Measurements from ENCODE around the gene SHFL.

SHFL gene

GRCh38 chr19:10110076-10110971 is 24.2 kb downstream of the SHFL start:
- no peak for DNase-seq

DNA sequence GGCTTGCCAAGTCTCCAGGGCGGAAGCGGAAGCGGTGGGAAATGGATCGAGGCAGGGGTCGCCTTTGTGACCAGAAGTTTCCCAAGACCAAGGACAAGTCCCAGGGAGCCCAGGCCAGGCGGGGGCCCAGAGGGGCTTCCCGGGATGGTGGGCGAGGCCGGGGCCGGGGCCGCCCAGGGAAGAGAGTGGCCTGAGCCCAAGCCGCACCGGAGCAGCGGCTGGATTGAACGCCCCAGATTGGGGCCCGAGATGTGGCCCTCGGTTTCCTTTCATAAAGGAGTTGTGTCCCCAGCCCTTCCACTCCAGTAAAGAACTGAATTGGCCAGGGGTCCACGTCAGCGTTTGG is 24.8 kb downstream of the SHFL start:
- no peak for DNase-seq

DNA sequence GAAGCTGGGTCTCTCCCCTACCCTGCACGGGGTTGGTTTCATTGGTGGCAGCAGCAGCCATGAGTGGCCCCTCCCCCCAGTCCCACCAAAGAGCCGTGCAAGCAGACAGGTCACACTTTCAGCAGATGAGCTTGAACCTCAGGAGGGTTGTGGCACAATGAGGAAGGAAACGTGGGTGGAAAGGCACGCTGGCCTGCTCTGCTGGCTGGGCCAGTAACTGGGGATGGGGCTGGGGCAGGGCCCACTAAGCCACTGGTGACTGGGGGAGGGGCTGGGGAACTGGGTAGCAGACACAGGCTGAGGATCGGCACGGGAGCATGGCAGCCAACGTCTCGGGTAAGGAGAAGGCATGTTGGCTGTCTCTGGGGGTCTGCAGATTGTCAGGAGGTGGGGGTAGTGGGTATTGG is 25.3 kb downstream of the SHFL start, which contains the start of gene P2RY11:
TSS of gene P2RY11 (plus strand) at position 289 of the 407 bp plus-strand sequence. CDS start at position 318, 29 bp downstream.
- peak in 1 of 2 donors; percentile 59 for DNase-seq

- DNase-seq = peak in 1 of 2 donors; percentile 13
Measured at GRCh38 chr19:10112037-10112761, 26.1 kb downstream of the SHFL start.

DNA sequence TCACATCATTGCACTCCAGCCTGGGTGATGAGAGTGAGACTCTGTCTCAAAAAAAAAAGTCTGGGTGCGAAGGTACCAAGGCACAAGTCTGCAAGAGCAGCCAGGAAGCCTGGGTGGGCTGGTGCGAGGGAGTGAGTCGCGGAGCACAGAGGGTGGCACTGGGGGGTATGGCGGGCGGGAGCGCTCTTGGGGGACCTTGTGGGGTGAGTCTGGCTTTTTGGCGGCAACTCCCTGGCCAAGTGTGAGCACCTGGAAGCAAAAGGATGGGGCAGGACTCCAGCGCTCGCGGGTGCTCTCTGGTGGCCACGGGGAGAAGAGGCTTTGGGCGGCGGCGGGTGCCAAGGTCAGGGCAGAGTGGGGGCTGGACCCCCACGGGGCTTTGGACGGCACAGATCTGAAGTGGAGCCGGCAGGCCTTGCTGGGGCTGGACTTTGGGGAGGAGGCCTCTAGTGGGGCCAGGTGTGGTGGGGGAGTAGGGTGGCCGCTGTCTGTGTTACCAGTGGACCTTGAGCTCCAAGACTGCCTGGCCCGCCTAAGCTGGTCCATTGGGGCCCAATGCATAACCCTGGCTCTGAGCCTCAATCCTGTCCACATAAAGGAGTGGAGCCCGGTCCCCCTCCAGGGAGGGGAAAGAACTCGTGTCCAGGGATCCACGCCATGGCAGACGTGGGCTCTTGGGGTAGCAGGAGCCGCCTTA is 26.9 kb downstream of the SHFL start:
- peak in 1 of 2 donors; percentile 13 for DNase-seq

DNA sequence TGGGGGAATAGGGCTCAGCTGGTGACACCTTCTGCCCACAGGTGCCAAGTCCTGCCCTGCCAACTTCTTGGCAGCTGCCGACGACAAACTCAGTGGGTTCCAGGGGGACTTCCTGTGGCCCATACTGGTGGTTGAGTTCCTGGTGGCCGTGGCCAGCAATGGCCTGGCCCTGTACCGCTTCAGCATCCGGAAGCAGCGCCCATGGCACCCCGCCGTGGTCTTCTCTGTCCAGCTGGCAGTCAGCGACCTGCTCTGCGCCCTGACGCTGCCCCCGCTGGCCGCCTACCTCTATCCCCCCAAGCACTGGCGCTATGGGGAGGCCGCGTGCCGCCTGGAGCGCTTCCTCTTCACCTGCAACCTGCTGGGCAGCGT is 27.5 kb downstream of the SHFL start:
- no peak for DNase-seq

DNA sequence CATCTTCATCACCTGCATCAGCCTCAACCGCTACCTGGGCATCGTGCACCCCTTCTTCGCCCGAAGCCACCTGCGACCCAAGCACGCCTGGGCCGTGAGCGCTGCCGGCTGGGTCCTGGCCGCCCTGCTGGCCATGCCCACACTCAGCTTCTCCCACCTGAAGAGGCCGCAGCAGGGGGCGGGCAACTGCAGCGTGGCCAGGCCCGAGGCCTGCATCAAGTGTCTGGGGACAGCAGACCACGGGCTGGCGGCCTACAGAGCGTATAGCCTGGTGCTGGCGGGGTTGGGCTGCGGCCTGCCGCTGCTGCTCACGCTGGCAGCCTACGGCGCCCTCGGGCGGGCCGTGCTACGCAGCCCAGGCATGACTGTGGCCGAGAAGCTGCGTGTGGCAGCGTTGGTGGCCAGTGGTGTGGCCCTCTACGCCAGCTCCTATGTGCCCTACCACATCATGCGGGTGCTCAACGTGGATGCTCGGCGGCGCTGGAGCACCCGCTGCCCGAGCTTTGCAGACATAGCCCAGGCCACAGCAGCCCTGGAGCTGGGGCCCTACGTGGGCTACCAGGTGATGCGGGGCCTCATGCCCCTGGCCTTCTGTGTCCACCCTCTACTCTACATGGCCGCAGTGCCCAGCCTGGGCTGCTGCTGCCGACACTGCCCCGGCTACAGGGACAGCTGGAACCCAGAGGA is 28.0 kb downstream of the SHFL start:
- no peak for DNase-seq

DNA sequence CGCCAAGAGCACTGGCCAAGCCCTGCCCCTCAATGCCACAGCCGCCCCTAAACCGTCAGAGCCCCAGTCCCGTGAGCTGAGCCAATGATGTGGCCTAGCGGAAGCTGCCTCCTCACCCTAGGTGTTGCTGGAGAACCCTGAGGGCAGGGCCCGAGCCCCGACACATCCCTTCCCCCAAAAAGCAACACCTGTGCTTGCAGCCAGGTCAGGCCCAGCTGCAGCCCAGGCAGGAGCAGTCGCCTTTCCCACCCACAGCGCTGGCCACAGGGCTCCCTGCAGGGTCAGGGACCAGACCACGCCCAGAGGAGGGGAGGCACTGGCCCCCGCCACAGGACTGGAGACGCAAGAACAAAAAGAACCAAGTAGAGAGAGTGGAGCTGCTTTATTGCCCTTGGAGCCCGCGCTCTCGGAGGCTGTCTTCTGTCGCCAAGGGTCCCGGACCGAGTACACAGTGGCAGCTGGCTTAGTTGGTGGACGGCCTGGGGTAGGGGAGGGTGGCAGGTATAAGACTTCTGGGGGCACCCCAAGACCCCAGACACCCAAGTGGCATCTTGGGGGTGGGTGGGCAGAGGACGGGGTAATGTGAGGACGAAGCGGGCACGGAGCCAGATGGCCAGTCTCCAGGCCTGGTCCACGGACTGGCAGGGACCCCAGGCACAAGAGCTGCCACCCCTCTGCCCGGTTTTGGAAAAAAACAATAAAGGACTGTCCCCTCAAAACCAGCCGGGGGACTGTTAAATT is 28.7 kb downstream of the SHFL start:
- no peak for DNase-seq

DNA sequence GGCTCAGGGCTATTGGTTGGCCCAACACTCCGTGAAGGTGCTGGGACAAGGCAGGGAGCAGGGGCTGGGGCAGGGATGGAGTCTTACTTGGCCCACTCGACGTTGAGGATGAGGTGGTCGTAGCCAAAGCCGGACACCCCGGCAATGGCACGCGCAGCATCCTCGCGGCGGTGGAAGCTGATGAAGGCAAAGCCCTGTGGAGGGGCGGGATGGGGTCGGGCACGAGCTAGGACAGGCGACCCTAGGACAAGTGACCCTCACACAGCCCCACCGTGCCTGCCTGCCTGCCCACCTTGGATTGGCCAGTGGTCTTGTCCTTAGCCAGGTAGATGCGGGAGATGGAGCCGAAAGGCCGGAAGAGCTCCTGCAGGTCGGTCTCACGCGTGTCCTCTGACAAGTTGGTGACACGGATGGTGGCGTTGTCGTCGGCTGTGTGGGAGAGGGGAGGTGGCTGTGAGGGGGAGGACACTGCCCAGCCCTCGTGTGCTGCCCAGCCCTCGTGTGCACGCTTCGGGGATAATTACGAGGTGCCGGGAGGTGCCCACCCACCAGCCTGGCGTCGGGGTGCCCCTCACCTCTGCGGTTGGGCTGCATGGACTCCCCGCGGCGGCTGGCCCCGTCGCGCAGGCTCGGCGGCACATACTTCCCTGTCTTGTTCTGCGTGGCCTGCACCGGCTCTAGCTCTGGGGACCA is 29.4 kb downstream of the SHFL start:
- DNase-seq = no peak

- DNase-seq = no peak
Measured at GRCh38 chr19:10116085-10116865, 30.2 kb downstream of the SHFL start.

GRCh38 chr19:10116866-10117616 is 30.9 kb downstream of the SHFL start:
- DNase-seq = no peak

- DNase-seq = no peak
Measured at GRCh38 chr19:10118960-10119359, 32.8 kb downstream of the SHFL start.

DNA sequence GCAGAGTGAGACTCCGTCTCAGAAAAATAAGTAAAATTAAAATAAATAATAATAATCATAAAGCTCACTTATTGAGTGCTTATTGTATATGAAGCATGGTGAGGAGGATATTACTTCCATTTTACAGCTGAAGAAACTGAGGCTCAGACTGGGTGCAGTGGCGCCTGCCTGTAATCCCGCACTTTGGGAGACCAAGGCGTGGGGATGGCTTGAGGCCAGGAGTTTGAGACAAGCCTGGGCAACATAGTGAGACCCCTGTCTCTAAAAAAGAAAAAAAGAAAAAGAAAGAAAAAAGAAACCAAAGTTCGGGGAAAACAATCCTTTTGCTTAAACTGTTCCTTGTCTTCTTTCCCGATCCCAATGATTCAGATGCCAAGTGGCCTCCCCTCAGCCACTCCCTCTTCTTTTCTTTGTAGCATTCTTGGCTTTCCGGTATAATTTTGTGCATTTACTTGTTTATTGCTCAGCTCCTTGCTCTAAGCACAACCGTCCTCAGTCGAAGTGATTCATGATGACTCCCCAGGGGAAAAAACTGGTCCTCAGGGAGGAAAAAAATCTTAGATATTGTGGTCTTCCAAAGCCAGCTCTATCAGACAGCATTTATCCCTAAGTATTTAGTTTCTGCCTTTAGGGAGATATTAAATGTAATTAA is 34.5 kb downstream of the SHFL start:
- no peak for DNase-seq

DNA sequence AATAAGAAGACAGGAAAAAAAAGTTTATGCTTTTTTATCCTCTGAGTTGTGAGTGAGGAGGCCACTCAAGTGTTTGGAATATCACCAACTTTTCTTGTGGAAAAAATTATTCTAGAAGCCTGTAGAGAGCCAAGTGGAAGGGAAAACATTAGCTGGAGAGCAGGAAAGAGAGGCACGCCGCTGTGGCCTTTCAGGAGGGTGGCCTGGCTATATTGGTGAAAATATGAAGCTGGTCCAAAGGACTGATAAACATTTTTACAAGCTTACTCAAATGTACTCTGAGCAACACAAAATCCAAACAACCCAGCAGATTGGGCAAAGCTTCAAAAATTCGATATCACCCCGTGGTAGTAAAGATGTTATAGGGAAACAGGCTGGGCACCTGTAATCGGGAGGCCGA is 35.9 kb downstream of the SHFL start:
- no peak for DNase-seq

- DNase-seq = no peak
Measured at GRCh38 chr19:10124429-10124828, 38.3 kb downstream of the SHFL start.

DNA sequence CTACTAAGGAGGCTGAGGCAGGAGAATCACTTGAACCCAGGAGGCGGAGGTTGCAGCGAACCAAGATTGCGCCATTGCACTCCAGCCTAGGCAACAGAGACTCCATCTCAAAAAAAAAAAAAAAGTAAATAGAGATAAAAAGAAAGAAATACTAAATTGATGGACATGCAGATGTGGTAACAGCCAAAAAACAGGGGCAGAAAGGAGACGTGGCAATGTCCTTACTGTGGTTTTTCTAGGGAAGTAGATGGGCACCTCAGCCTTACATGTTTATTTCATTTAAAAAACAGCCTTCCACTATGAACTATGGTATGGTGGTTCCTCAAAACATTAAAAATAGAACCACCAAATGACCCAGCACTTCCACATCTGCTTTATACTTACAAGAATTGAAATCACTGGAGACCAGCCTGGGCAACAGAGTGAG is 40.1 kb downstream of the SHFL start:
- DNase-seq = peak in 1 of 2 donors; percentile 89

GRCh38 chr19:10132905-10133304 is 46.8 kb downstream of the SHFL start:
- no peak for DNase-seq

- DNase-seq = no peak
Measured at GRCh38 chr19:10133596-10133995, 47.5 kb downstream of the SHFL start.

DNA sequence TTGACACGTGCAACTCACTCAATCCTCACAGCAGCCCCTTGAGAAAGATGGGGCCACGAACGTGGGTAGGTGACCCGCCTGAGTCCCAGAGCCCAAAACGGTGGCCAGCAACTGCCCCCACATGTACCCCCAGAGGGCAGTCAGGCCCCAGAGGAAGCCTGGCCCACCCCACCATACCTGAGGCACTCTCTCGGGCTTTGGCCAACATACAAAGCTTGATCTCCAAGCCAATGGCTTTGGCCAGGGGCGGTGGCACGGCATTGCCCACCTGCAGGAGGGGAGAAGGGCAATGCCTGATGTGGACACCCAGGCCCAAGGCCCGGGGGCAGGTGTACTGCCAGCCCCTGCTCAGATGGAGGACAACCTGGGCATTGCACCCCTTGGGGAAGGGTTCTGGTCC is 47.9 kb downstream of the SHFL start:
- no peak for DNase-seq

All from bone marrow (tissue), 2 donors.